ENCODE results near the gene SRSF7.

SRSF7 gene

DNA sequence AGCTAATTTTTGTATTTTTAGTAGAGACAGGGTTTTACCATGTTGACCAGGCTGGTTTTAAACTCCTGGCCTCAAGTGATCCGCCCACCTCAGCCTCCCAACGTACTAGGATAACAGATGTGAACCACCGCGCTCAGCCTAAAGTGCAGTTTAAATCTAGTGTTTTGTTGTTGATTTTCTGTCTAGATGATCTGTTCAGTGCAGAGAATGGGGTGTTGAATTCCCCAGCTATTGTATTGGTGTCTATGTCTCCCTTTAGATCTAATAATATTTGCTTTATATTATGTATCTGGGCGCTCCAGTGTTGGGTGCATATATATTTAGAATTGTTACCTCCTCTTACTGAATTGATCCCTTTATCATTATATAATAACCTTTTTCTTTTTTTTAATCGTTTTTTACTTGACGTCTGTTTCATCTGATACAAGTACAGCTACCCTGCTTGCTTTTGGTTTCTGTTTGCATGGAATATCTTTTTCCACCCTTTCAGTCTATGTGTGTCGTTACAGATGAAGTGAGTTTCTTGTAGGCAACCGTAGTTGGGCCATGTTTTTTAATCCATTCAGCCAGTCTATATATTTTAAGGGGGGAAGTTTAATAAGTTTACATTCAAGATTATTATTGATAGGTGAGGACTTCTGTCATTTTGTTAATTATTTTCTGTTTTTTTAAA is 50.9 kb downstream of the SRSF7 start:
- DNase-seq = no peak

DNA sequence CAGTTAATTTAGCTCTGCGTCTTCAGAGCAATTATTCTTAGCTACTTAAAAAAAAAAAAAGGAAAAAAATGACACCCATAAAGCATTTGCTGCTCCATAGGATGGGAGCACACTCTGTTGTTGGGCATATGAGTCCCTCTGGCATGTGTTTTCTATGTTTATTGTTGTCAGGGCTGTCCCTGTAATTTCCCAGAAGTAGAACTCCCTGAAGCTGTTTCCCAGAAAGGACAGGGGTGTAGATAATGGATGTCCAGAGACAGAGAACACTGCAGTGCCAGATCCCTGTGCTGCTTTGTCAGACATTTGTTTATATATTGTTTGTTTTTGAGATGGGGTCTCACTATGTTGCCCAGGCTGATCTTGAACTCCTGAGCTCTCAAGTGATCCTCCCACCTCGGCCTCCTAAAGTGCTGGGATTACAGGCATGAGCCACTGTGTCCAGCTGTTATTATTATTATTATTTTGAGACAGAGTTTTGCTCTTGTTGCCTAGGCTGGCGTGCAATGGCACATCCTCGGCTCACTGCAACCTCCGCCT is 52.6 kb downstream of the SRSF7 start:
- DNase-seq = no peak

DNA sequence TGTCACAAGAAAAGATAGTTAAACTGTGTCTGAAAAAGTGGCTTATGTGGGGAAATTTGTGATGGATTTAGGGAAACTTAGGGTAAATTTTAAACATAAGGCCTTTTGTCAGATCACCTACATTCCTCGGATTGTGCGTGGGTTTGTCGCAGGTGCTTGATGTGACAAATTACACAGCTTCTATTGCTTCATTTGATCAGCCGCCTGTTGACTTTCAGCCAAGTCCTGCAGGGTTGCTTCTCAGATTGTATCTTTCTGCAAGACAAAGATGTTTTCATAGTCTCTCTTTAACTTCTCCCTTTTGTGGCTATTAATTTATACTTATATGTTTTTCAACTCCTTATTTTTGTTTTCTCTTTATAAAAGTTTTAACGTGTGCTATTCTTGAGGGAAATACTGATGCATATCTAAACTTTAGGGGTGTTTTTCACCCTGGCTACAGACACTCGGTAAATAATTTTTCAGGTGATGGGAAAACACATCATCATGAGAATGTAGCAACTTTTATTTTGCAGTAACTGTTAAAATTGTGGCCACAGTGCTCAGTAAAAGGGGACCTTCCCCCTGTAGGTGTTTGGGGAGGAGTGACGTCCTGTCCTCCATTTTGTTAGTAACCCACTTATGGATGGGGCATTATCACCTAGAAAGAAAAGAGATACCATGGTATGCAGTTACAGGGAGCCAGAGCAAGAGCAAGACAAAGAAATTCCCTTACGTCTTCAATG is 53.9 kb downstream of the SRSF7 start:
- DNase-seq = no peak

Measured in NCI-H1048 (cell line).